ENCODE data around the gene CHST8.

Gene CHST8

DNA sequence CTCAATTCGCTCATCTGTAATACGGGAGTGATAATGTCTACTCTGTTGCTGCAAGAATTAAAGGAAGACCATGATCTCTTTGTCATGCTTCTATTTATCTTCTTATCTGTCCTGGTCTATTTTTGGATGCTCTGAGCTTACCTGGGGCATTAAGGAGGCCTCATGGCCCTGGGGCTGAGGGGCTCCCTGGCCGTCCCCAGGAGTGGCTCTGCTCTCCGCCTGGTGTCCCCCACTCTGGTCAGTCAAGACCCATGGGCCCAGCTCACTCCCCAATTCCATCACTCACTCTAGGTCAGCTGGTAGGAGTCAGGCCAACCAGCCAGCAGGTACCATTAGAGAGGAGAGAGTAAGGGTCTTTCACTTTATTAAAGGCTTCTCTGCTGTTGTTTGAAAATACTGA lies 1.1 kb upstream of the CHST8 start:
- no peak for DNase-seq

- no peak for DNase-seq
These were observed 528 bp upstream of the CHST8 start for GRCh38 chr19:33621065-33621785.

GRCh38 chr19:33622505-33622808 lies 704 bp downstream of the CHST8 start:
- no peak for DNase-seq

GRCh38 chr19:33622809-33623511 lies 1.2 kb downstream of the CHST8 start:
- DNase-seq = no peak

- DNase-seq = no peak
These were observed 2.8 kb downstream of the CHST8 start for GRCh38 chr19:33624586-33624985.

DNA sequence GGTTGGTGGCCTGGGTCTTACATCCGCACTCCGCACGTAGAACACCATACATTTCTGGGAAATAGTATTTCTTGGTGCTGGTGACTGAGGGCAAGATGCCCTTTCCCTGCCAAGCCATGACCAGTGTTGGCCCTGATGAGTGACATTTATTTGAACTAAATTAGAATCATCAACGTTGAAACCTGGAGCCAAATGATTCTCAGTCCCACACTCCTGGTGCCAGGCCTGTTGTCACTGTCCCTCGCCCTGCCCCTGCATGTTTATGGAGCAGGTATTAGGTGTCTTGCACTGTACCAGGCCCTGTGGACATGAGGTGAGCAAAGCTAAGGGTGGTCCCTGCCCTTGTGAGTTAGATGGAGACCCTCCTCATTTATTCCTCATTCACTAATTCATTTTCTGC lies 5.8 kb downstream of the CHST8 start:
- no peak for DNase-seq

- DNase-seq = no peak
These were observed 6.4 kb downstream of the CHST8 start for GRCh38 chr19:33627962-33628839.

DNA sequence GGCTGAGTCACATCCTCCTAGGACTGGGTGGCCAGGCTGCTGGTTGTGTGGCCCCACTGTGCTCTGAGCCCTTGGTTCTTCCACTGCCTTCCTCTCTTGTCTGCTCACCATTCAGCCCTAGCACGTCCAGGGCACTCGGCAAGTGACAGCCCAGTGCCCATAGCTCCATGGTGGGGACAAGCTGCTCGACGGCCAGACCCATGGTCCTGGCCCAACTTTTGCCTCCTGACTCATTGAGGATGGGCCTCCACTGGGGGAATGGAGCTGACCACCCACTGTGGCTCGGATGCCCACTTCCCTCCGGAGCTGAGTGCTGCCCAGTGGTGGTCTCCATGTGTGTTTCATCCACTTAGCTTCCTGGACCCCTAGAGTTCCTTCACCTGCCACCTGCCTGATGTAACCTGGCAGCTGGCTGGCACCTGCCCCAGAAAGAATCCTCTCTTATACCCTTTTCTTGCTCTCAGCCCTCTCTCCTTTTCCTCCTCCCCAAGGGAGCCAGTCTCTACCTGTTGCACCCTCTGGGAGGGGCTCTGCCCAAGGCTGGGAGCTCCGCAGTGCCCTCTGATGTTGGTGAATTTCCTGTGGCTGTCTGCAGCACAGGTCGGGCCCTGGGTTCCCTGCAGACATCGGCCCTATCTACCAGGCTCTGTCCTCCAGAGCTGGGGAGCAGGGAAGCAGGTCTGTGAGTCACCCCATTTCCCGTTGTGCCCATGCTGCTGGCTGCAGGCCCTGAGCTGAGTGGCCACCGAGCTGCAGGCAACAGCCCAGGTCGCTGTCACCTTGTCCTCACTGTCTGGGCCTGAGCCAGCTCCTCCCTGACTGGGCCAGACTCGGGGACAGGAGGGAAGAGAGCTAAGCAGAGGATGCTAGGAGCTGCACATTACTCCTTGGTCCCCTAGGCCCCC lies 7.4 kb downstream of the CHST8 start:
- DNase-seq = no peak

- no peak for DNase-seq
These were observed 8.1 kb downstream of the CHST8 start for GRCh38 chr19:33629826-33630375.

DNA sequence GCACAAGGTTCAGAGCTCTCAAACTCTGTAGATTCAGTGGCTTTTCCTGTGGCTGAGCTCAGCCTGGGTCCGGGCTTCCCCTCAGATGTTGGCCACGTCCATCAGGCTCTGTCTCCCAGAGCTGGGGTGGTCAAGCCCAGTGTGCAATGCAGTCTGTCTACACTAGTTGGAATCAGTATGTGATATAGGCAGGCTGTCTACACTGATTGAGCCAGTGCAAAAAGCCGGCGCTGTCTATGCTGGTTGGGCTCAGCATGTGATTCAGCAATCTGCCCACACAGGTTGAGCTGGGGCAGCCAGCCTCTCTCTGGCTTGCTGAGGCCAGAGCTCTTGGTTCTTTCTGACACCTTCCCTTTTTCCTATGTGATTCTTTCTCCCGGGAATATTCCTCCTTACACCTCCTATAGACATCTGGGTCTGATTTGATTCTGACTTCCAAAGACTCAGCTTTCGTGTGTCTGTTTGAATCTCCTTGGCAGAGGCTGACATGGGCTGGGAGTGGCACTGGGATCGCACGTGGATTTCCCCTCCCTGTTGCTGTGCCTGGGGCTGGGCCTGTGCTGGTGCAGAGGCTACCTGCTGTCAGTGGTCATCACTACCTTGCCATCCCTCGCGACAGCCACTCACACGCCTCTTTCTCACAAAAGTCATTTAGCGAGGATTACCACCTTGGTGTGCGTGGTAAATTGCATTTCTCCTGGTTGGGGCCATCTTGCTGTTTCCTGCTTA lies 9.3 kb downstream of the CHST8 start:
- no peak for DNase-seq

DNA sequence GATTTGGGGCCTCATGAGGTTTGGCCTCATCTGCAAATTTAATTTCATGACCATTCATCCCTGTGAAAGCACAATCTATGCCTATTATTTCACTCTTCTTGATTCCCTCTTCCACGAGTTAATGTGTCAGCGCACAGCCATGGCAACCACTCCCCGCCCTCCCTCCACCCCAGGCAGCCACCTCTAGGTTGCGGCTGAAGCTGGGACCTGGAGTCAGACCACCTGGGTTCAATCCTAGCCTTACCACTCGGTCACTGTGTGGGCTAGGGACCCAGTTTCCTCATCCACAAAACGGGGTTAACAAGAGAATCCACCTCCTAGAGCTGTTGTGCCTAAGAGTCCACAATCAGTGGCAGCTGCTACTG lies 9.8 kb downstream of the CHST8 start:
- no peak for DNase-seq

DNA sequence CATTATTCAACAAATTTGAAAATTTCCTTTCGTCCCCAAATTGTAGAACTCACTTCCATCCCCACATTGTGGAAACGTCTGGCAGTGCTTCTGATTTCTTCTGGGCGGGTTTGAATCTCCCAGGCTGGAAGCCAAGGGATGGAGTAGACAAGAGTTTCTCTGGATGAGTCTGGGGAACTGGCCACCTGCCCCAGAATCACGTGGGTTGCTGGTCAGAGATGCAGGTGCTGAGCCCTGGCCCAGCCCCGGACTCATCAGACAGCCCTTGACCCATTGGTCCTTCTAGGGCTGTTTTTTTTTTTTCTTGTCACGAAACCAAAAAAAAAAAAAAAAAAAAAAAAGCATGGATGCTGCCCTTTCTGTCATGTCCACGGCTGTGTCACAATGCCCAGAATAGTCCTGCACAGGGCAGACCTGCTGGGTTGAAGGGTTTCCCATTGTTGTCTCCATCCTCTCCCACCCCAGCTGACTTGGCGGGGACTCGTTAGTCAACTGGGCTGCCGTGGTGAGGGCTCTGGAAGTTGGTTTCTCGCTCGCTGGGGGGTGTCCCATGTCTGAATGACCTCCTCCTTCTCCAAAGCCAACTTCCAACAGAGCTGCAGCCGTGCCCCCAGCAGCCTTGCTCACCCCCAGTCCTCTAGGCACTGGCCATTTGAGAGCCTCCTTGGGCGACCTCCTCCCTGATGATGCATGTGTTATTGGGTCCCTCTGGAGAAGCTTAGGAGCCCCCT lies 12.8 kb downstream of the CHST8 start:
- no peak for DNase-seq

- no peak for DNase-seq
These were observed 16.6 kb downstream of the CHST8 start for GRCh38 chr19:33638167-33639034.

DNA sequence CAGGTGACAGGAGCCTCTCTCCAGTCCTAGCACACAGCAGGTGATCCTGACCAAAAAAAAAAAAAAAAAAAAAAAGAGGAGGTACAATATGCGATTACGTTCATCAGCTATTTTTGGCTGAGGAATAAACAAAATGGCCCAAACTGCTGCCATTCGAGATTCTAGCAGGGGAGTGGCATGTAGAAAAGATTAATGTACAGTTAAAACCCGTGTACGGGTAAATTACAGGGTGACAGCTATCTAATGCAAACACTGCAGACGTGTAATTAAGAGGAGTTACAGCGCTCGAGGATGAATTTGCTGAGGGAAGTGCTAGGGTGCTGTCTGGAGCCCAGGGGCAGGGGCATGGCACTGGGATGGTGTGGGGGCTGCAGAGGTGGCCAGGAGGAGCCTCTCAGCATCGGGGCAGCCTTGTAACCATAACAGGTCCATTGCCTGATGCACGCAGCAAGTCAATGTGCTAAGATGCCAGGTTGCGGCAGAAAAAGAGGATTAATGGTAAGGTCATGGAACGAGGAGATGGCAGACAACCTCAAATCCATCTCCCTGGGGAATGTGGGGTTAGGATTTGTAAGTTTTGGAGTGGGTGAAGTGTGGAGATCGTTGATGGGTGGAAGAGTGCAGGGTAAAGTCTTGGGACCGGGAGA lies 17.4 kb downstream of the CHST8 start:
- no peak for DNase-seq

DNA sequence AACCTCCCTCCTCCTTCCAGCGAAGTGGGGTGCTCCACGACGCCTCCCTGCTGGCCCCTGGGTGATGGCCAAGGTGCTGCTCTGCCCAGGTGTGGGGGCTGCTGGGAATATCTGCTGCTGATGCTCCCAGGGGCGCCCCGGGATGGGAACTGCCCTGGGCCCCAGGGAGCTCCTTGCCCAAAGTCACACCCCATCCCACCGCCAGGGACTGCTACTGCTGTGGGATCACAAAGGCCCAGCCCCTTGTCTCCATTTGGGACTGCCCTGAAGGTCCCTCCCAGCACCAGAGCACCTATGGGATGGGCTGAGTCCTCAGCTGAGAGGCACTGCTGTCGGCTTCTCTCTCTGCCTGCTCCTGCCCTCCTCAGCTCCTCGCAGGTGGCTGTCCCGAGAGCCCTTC lies 19.0 kb downstream of the CHST8 start:
- no peak for DNase-seq

- DNase-seq = no peak
These were observed 19.5 kb downstream of the CHST8 start for GRCh38 chr19:33641261-33641660.

DNA sequence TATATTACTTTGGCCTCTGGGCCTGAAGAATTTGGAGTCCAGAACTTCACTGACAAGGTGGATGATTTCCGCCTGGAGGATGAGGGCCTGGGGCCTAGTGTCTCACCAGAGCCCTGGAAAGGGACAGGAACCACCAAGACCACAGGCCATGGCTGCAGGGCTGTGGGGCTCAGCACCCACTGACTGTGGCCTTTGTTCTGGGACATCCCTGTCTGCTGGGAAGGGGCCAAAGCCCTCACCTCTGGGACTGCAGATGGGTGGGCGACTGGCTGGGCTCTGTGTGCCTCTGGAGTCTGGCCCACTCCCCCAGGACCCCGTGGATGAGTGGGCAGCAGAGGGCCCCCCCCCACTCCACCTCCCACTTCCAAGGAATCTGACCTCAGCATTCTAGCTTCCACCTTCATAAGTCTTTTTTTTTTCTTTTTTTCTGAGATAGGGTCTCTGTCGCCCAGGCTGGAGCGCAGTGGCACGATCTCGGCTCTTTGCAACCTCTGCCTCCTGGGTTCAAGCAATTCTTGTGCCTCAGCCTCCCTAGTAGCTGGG lies 20.3 kb downstream of the CHST8 start:
- no peak for DNase-seq

DNA sequence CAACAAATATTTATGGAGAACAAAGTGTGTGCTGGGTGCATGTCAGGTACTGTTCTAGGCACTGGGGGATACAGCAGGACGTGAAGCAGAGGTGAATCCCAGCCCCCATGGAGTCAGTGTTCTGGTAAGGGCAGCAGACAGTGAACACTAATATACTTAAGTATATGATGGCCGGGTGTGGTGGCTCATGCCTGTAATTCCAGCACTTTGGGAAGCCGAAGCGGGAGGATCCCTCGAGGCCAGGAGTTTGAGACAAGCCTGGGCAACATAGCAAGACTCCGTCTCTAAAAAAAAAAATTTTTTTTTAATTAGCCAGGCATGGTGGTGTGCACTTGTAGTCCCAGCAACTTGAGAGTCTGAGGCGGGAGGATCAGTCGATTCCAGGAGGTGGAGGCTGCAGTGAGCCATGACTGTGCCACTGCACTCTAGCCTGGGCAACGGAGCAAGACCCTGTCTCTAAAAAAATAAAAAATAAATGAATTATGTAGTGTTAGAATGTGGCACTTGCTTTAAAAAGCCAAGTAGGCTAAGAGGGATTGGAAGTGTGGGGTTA lies 22.6 kb downstream of the CHST8 start:
- no peak for DNase-seq

- DNase-seq = no peak
These were observed 24.6 kb downstream of the CHST8 start for GRCh38 chr19:33646306-33646705.

Measured in stimulated activated CD8-positive, alpha-beta memory T cell treated with anti-CD3 and anti-CD28 coated beads, Interleukin-4, amount 100 ng/mL, for 48 hours (primary cell).